NCI-H1105 (cell line): ENCODE data around the gene CDK8.

ENCODE experiments used
- DNase-seq: peaks from one replicate; lab custom pipeline; 2025; lab: John Stamatoyannopoulos, UW

The CDK8 gene

DNA sequence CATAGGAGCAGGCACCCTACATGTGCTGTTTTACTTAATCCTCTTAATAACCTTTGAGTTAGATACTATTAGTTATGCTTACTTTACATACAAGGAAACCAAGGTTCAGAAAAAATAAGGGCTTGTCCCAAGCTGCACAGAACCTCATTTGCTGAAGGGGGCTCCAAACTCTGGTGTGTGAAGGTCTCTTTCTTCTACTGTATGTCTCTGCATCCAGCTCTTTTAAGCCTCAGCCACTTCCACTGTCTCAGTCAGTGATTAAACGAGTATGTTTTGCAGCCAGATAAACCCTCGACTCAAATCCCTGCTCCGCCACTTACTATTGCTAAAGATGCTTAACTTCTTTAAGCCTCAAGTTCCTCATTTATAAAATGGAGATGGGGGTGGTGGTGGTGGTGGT is 191.2 kb downstream of the CDK8 start:
- DNase-seq: no peak

DNA sequence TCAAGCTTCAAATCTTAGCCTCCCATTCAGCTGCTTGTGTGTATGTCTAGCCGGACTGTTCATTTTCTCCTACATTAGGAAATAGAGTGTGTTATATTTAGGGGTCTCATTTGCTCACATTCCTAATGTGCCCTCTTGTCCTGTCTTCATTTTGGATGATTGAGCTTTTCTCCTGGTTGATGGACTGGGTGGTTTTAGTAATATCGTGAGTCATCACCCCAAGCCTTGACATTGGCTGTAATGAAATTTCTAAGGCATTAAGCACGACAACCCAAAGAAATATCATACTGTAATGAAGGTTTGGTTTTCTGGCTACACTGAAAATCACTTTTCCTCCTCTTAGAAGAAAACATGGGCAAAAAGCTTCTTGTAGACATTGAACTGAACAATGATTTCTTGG is 192.8 kb downstream of the CDK8 start:
- DNase-seq: no peak

DNA sequence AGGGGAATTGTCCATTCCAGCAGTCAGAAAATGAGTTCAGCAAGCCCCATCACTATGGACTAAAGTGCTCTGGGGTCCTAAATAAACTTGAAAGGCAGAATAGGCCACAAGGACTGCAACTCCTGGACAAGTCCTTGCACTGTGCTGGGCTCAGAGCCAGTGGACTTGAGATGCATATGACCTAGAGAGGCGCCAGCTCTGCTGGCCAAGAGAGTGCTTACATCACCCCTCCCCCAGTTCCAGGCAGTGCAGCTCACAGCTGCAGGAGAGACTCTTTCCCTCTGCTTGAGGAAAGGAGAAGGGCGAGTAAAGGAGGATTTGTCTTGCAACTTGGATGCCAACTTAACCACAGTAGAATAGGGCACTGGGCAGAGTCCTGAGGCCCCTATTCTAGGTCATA is 194.1 kb downstream of the CDK8 start:
- no peak for DNase-seq

DNA sequence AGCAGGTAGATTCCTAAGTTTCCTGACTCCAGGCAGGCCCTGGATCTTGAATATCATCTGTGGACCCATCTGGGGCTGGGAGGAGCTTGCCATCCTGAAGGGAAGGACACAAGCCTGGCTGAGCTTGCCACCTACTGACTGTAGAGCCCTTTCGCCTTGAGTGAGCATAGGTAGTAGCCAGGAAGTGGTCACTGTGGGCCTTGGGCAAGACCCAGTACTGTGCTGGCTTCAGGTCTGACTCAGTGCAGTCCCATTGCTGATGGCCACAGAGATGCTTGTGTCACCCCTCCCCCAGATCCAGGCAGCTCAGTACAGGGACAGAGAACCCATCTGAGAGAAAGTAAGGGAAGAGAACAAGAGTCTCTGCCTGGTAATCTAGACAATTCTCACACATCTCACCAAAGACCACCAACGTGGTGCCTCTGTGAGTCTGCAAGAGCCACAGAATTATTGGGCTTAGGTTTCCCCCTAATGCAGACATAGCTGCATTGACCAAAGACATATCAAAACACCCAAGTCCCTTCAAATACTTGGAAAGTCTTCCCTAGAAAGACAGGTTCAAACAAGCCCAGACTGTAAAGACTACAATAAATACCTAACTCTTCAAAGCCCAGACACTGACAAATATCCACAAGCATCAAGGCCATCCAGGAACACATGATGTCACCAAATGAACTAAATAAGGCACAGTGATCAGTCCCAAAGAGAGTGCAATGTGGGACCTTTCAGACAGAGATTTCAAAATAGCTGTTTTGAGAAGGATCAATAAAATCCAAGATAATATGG is 195.3 kb downstream of the CDK8 start:
- DNase-seq: no peak
